ENCODE data around the gene DPEP3. TPM values are rescaled to one million over a fixed set of nuclear protein-coding genes. Genes with fewer than 3 reads are reported as not detected.

DPEP3 gene
- total RNA-seq, 2 donors from 2014 or later: not detected

DNA sequence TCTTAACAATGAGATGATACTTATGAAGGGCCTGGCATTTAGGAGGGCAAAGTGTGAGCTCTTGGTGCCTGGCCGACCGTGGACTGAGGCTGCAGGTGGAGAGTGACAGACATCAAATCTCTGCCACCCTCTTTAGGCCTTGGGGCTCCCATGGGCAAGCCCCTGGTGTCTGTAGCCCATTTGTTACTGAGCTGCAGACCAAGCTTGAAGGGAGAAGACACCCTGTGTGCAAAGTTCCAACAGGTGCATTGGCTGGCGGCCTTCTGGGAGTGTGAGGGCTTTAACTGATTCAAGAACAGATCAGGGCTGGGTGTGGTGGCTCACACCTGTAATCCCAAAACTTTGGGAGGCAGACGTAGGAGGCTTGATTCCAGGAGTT, 47.8 kb downstream of the DPEP3 start:
- intact Hi-C loops (cut with DNase I): no loop called here
- Histone ChIP-seq H3K36me3 (replicated peaks in 1 of 2; ENCODE audit: insufficient read depth in 1 of 2, low read depth in 2 of 2) (no peaks in the 10 kb centered on the region), H3K4me1 (peaks cover 81% of the 10 kb centered on the region), H3K27ac (peak overlapping the region; percentile 78 to 82 (median 80)), H3K9me3 (no peaks in the 10 kb centered on the region), H3K27me3 (no peaks in the 10 kb centered on the region), H3K4me3 (no peak overlapping the region)
- TF ChIP-seq POLR2A (IDR thresholded peaks at IDR 0.05): no peak
- DNase-seq: no peak
- ATAC-seq: no peak
- WGBS, 2 donors: 57 to 61% methylated on average over 4 of the region's 4 CpGs

DNA sequence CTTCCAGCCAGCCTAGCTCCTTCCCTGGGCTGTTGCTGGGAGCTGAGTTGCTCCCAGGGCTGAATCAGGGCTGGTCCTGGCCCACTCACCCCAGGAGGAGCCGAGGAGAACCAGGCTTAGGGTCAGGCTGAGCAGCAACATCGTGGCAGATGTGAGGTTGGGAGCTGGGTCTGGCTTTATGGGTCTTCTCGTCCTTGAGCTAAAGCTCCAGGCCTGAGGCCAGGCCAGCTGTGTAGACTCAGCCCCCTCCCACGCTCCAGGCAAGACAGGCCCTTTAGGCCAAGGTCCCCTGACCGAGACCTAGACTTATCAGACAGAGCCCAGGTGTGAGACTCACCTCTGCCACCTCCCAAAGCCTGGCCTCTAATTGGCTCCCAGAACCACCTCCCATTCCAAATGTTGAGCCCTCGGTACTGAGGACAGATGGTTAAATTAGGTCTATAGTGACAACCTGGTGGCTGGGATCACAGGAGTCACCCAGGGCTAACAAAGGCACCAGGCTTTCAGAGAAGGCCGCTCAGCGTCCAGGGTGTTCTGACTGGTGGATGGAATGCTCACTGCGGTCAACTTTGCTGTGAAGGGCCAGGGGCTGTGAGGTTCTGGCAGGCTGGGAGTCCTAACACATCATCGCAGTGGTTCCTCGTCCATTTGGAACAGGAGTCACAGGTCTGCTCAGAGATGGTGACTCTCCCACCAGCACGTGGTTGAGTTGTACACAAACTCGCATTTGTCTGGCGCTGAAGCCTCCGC, 48.4 kb downstream of the DPEP3 start, which contains the start of gene CTRL:
CTRL (minus strand) TSS at position 151 of the 750 bp plus-strand sequence; CDS start at position 141, 10 bp downstream.
- Histone ChIP-seq H3K4me1 (peaks cover 77% of the 10 kb centered on the region), H3K4me3 (peak within 1 kb of the TSS in 1 of 2 donors; percentile 16), H3K27me3 (no peaks in the 10 kb centered on the region), H3K36me3 (replicated peaks in 1 of 2; ENCODE audit: insufficient read depth in 1 of 2, low read depth in 2 of 2) (no peaks in the 10 kb centered on the region), H3K9me3 (no peaks in the 10 kb centered on the region), H3K27ac (peak within 1 kb of the TSS; percentile 78 to 82 (median 80))
- DNase-seq (peak; percentile 82 to 91 (median 90)), ATAC-seq (peak; percentile 31)
- TF ChIP-seq, protein P1, sequence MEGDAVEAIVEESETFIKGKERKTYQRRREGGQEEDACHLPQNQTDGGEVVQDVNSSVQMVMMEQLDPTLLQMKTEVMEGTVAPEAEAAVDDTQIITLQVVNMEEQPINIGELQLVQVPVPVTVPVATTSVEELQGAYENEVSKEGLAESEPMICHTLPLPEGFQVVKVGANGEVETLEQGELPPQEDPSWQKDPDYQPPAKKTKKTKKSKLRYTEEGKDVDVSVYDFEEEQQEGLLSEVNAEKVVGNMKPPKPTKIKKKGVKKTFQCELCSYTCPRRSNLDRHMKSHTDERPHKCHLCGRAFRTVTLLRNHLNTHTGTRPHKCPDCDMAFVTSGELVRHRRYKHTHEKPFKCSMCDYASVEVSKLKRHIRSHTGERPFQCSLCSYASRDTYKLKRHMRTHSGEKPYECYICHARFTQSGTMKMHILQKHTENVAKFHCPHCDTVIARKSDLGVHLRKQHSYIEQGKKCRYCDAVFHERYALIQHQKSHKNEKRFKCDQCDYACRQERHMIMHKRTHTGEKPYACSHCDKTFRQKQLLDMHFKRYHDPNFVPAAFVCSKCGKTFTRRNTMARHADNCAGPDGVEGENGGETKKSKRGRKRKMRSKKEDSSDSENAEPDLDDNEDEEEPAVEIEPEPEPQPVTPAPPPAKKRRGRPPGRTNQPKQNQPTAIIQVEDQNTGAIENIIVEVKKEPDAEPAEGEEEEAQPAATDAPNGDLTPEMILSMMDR (IDR thresholded peaks at IDR 0.05): peak in 4 of 7 experiments; percentile 40 to 61 (median 47)
- TF ChIP-seq POLR2A (IDR thresholded peaks at IDR 0.05): peak; percentile 75 to 96 (median 95)
- WGBS, 2 donors: 25 to 48% methylated on average over 11 to 15 of the region's 15 CpGs
- intact Hi-C loops (cut with DNase I): no loop called here

DNA sequence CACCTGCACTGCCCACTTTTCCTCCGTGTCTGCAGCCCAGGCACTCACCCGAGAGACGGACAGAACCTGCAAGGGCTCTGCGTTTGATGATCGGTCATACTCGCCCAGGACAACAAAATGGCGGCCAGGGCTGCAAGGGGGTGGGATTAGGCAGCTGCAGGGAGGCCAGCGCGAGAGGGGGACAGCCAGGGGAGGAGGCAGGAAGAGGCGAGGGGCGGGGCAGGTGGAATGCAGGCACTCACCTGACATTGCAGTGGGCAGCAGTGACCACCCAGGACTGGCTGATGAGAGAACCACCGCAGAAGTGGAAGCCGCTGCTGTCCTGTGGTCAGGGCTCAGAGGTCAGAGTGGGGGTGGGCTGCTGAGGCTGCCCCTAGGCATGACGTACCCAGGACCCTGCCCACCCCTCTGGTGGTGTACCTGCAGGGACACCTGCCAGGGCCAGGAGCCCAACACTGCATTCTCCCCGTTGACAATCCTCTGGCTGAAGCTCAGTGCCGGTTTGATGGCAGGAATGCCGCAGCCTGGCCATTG, 49.6 kb downstream of the DPEP3 start:
- peak overlapping the region in 1 of 2 donors; percentile 16 for H3K4me3 ChIP-seq
- H3K27me3 ChIP-seq: no peaks in the 10 kb centered on the region
- H3K9me3 ChIP-seq: no peaks in the 10 kb centered on the region
- 45 to 59% methylated on average over 14 to 17 of the region's 17 CpGs for WGBS, 2 donors
- H3K27ac ChIP-seq: peak overlapping the region; percentile 78 to 82 (median 80)
- H3K36me3 ChIP-seq (replicated peaks in 1 of 2; ENCODE audit: insufficient read depth in 1 of 2, low read depth in 2 of 2): no peaks in the 10 kb centered on the region
- no peak for TF ChIP-seq POLR2A (IDR thresholded peaks at IDR 0.05)
- TF ChIP-seq, protein P1 (IDR thresholded peaks at IDR 0.05): no peak
- H3K4me1 ChIP-seq: peaks cover 87% of the 10 kb centered on the region
- no peak for ATAC-seq
- peak in 3 of 4 donors; percentile 50 to 58 (median 53) for DNase-seq
- intact Hi-C loops (cut with DNase I): no loop called here

DNA sequence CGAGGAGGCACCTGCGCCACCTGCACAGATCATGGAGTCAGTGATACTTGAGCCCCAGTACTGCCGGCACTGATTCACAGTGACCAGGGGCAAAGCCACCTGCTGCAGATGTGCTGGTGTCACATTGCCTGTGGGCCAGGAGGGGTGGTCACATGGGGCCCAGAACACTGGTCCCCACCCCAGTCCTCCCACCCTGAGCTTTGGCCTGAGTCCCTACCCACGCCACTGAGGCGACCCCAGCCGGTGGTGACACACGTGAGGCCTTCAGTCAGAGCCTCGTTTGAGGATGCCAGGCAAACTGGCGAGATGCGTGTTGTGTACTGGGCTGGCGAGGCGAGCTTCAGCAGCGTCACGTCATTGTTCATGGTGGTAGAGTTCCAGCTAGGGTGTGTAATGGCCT, 50.1 kb downstream of the DPEP3 start:
- peaks cover 89% of the 10 kb centered on the region for H3K4me1 ChIP-seq
- WGBS, 2 donors: 59 to 63% methylated on average over 2 to 14 of the region's 14 CpGs
- ATAC-seq (no peak), DNase-seq (peak in 2 of 4 donors; percentile 38 to 48)
- H3K27me3 ChIP-seq: no peaks in the 10 kb centered on the region
- H3K4me3 ChIP-seq: peak overlapping the region in 1 of 2 donors; percentile 16
- intact Hi-C loops (cut with DNase I): no loop called here
- TF ChIP-seq, protein P1 (IDR thresholded peaks at IDR 0.05): no peak
- no peak for TF ChIP-seq POLR2A (IDR thresholded peaks at IDR 0.05)
- peak overlapping the region; percentile 58 to 82 (median 80) for H3K27ac ChIP-seq
- no peaks in the 10 kb centered on the region for H3K36me3 ChIP-seq (replicated peaks in 1 of 2; ENCODE audit: insufficient read depth in 1 of 2, low read depth in 2 of 2)
- no peaks in the 10 kb centered on the region for H3K9me3 ChIP-seq

DNA sequence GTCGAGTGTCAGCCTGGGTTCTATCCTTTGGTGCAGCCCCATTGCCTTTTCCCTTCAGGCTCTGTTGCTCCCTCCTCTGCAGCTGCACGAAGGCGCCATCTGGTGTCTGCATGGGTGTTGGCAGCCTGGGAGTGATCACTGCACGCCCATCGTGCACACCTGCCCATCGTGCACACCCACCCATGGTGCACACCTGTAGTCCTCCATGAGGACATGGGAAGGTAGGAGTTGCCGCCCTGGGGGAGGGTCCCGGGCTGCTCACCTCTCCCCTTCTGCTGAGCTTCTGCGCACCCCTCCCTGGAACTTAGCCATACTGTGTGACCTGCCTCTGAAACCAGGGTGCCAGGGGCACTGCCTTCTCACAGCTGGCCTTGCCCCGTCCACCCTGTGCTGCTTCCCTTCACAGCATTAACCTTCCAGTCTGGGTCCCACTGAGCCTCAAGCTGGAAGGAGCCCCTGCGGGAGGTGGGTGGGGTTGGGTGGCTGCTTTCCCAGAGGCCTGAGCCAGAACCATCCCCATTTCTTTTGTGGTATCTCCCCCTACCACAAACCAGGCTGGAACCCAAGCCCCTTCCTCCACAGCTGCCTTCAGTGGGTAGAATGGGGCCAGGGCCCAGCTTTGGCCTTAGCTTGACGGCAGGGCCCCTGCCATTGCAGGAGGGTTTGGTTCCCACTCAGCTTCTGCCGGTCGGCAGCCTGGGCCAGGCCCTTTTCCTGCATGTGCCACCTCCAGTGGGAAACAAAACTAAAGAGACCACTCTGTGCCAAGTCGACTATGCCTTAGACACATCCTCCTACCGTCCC, 51.5 kb downstream of the DPEP3 start:
- H3K27me3 ChIP-seq: no peaks in the 10 kb centered on the region
- H3K27ac ChIP-seq: peak overlapping the region in 3 of 4 donors; percentile 79 to 84 (median 82)
- no peaks in the 10 kb centered on the region for H3K36me3 ChIP-seq (replicated peaks in 1 of 2; ENCODE audit: insufficient read depth in 1 of 2, low read depth in 2 of 2)
- ATAC-seq: peak; percentile 34
- H3K9me3 ChIP-seq: no peaks in the 10 kb centered on the region
- peak; percentile 36 to 60 (median 47) for TF ChIP-seq POLR2A (IDR thresholded peaks at IDR 0.05)
- TF ChIP-seq, protein P1 (IDR thresholded peaks at IDR 0.05): peak; percentile 65 to 95 (median 84)
- H3K4me3 ChIP-seq: no peak overlapping the region
- DNase-seq: peak; percentile 84 to 85 (median 84)
- WGBS, 2 donors: 26 to 35% methylated on average over 8 to 16 of the region's 16 CpGs
- intact Hi-C loops (cut with DNase I): no loop called here
- peaks cover 87% of the 10 kb centered on the region for H3K4me1 ChIP-seq

Data from body of pancreas (tissue), 4 donors.